MCF 10A (cell line): Measurements from ENCODE around the gene C2CD3. TPM values are rescaled to one million over a fixed set of nuclear protein-coding genes. Genes with fewer than 3 reads are reported as not detected.

Experiments
- BruUV-seq: library from RNA; stranded (reverse); fragments of 400-500 nt; replicated peaks from 2 replicates; lab custom pipeline; 2021; lab: Mats Ljungman, UMichigan
- CTCF ChIA-PET: fragments of 300-600 bp; sonication (Branson Sonifier 250); formaldehyde crosslinking; extraction: SDS; loops from one replicate; lab custom pipeline; 2021; ENCODE audit warnings: antibody characterized with exemption, inconsistent platforms; lab: Yijun Ruan, JAX
- POLR2A ChIA-PET: fragments of 300-600, 350-650 bp; sonication (Branson Sonifier 250); formaldehyde crosslinking; extraction: SDS; loops from one replicate; lab custom pipeline; 2020; ENCODE audit warnings: antibody characterized with exemption, inconsistent platforms; lab: Yijun Ruan, JAX
- DNase-seq: peaks from one replicate; pipeline ENCODE4 v3.0.0-alpha.2; 2018; ENCODE audit not compliant: unreplicated experiment
- H3K27ac Mint-ChIP-seq: one replicate; pipeline ENCODE4 v1.8.0; 2022; ENCODE audit warnings: mild to moderate bottlenecking, low read depth, mixed read lengths; ENCODE audit not compliant: unreplicated experiment
- H3K27me3 Mint-ChIP-seq: one replicate; pipeline ENCODE4 v1.8.0; 2022; ENCODE audit warnings: mixed read lengths; ENCODE audit not compliant: insufficient read depth, unreplicated experiment
- H3K36me3 Mint-ChIP-seq: one replicate; pipeline ENCODE4 v1.8.0; 2022; ENCODE audit warnings: mild to moderate bottlenecking, moderate library complexity, mixed read lengths; ENCODE audit not compliant: insufficient read depth, unreplicated experiment
- H3K4me1 Mint-ChIP-seq: one replicate; pipeline ENCODE4 v1.8.0; 2022; ENCODE audit warnings: mixed read lengths; ENCODE audit not compliant: insufficient read depth, unreplicated experiment
- H3K4me3 Mint-ChIP-seq: one replicate; pipeline ENCODE4 v1.8.0; 2022; ENCODE audit warnings: mild to moderate bottlenecking, moderate library complexity, mixed read lengths; ENCODE audit not compliant: unreplicated experiment
- H3K9me3 Mint-ChIP-seq: one replicate; pipeline ENCODE4 v1.8.0; 2022; ENCODE audit warnings: mixed read lengths; ENCODE audit not compliant: unreplicated experiment
- CTCF ChIP-seq: fragments of 200-600 bp; IDR thresholded peaks from one replicate; pipeline ENCODE4 v1.8.0; 2022; ENCODE audit warnings: antibody characterized with exemption, mild to moderate bottlenecking; ENCODE audit not compliant: unreplicated experiment
- intact Hi-C: fragments of 100-400 bp; cut with micrococcal nuclease; formaldehyde crosslinking; loops from 2 replicates; pipeline ENCODE4 v1.14.1; 2022
- total RNA-seq: library from RNA; stranded (reverse); gene quantifications from 2 replicates; pipeline ENCODE4 v1.2.3, GENCODE V29; 2022

C2CD3 gene
- total RNA-seq, 1 experiment from 2014 or later = 18.7 TPM

DNA sequence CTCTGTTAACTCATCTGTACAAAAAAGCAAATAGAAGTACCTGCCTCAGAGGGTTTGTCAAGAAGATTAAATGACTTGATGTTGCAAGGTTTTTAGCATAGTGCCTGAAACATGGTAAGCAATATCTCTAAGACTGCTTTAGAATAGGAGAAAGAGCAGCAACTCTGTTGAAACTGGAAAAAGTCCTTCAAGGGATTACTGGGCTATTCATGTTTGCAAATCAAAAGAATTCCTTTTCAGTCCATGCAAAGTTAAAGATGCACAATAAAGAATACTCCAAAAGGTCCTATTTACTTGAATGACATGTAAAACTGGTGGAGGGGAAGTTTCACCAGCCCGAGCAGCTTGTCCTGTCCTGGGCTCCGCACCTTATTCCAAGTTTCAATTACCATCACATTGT is 70.6 kb downstream of the C2CD3 start:
- H3K36me3 Mint-ChIP-seq = peaks cover 45% of the 10 kb centered on the region
- no peak for TF ChIP-seq CTCF
- CTCF ChIA-PET = no interaction called here
- POLR2A ChIA-PET = interaction anchor here (0.7 kb wide), 1 partner anchor 109 kb away, joined by 4 read pairs; no protein-coding TSS in a partner anchor
- BruUV-seq = no TSS peak
- H3K27me3 Mint-ChIP-seq = no peaks in the 10 kb centered on the region
- no peak overlapping the region for H3K27ac Mint-ChIP-seq
- intact Hi-C loops = no loop called here
- no peak for DNase-seq
- no peaks in the 10 kb centered on the region for H3K4me1 Mint-ChIP-seq
- H3K9me3 Mint-ChIP-seq = no peaks in the 10 kb centered on the region
- H3K4me3 Mint-ChIP-seq = no peak overlapping the region

GRCh38 chr11:74097686-74098237 is 73.0 kb downstream of the C2CD3 start:
- intact Hi-C loops = no loop called here
- Mint-ChIP-seq H3K27me3 (no peaks in the 10 kb centered on the region), H3K4me3 (no peak overlapping the region), H3K4me1 (no peaks in the 10 kb centered on the region), H3K9me3 (no peaks in the 10 kb centered on the region), H3K27ac (no peak overlapping the region), H3K36me3 (peaks cover 49% of the 10 kb centered on the region)
- CTCF ChIA-PET = no interaction called here
- BruUV-seq = no TSS peak
- no peak for TF ChIP-seq CTCF
- POLR2A ChIA-PET = no interaction called here
- DNase-seq = no peak

- Mint-ChIP-seq H3K27ac (no peak overlapping the region), H3K4me1 (no peaks in the 10 kb centered on the region), H3K36me3 (peaks cover 32% of the 10 kb centered on the region), H3K9me3 (no peaks in the 10 kb centered on the region), H3K27me3 (no peaks in the 10 kb centered on the region), H3K4me3 (no peak overlapping the region)
- intact Hi-C loops = no loop called here
- ChIA-PET CTCF (no interaction called here), POLR2A (interaction anchor here (0.6 kb wide), 1 partner anchor 101 kb away, joined by 3 read pairs; no protein-coding TSS in a partner anchor)
- peak; percentile 1 for DNase-seq
- TF ChIP-seq CTCF = no peak
- no TSS peak for BruUV-seq
These were observed 76.4 kb downstream of the C2CD3 start for GRCh38 chr11:74094393-74094792.

DNA sequence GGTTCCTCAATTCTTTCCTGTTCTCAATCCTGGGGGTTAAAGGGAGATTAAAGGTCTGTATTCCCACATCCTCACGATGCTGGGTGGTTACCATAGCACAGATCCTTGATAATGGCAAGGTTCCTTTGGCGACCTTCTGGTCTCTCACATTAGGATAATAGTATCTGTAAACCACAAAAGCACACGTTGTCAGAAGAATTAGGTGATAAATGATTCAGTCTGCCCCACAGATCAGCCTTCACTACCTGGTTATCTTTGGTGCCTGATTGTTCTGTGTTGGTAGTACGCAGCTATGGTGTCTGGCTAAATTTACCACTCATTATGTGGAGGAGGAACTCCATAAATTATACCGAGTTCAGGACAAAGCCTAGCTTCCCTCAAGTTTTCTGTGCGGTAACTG is 78.4 kb downstream of the C2CD3 start:
- CTCF ChIA-PET = interaction anchor here (0.6 kb wide), 1 partner anchor 328 kb away, joined by 3 read pairs; no protein-coding TSS in a partner anchor
- peaks cover 27% of the 10 kb centered on the region for H3K36me3 Mint-ChIP-seq
- BruUV-seq = no TSS peak
- no peak overlapping the region for H3K4me3 Mint-ChIP-seq
- no peak for TF ChIP-seq CTCF
- intact Hi-C loops = no loop called here
- POLR2A ChIA-PET = no interaction called here
- no peak overlapping the region for H3K27ac Mint-ChIP-seq
- H3K9me3 Mint-ChIP-seq = no peaks in the 10 kb centered on the region
- H3K4me1 Mint-ChIP-seq = no peaks in the 10 kb centered on the region
- H3K27me3 Mint-ChIP-seq = no peaks in the 10 kb centered on the region
- no peak for DNase-seq
